ENCODE results near the gene DBH. TPM values are rescaled to one million over a fixed set of nuclear protein-coding genes. Genes with fewer than 3 reads are reported as not detected.

The DBH gene
- total and polyA plus RNA-seq, 10 of the 15 experiments (the other 5 are each of a cell fraction or from before 2014, with no cell fraction given) = not detected

- TF ChIP-seq CBFB (IDR thresholded peaks at IDR 0.05; ENCODE audit: low read depth) = no peak
- TF ChIP-seq PAX8 (IDR thresholded peaks at IDR 0.05) = no peak
- TF ChIP-seq E4F1 (IDR thresholded peaks at IDR 0.05; ENCODE audit: borderline replicate concordance, partially characterized antibody) = no peak
- TF ChIP-seq, protein P1, sequence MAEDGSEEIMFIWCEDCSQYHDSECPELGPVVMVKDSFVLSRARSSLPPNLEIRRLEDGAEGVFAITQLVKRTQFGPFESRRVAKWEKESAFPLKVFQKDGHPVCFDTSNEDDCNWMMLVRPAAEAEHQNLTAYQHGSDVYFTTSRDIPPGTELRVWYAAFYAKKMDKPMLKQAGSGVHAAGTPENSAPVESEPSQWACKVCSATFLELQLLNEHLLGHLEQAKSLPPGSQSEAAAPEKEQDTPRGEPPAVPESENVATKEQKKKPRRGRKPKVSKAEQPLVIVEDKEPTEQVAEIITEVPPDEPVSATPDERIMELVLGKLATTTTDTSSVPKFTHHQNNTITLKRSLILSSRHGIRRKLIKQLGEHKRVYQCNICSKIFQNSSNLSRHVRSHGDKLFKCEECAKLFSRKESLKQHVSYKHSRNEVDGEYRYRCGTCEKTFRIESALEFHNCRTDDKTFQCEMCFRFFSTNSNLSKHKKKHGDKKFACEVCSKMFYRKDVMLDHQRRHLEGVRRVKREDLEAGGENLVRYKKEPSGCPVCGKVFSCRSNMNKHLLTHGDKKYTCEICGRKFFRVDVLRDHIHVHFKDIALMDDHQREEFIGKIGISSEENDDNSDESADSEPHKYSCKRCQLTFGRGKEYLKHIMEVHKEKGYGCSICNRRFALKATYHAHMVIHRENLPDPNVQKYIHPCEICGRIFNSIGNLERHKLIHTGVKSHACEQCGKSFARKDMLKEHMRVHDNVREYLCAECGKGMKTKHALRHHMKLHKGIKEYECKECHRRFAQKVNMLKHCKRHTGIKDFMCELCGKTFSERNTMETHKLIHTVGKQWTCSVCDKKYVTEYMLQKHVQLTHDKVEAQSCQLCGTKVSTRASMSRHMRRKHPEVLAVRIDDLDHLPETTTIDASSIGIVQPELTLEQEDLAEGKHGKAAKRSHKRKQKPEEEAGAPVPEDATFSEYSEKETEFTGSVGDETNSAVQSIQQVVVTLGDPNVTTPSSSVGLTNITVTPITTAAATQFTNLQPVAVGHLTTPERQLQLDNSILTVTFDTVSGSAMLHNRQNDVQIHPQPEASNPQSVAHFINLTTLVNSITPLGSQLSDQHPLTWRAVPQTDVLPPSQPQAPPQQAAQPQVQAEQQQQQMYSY (CRISPR knock-in tag; IDR thresholded peaks at IDR 0.05) = no peak
- no peak for TF ChIP-seq CEBPB (IDR thresholded peaks at IDR 0.05; ENCODE audit: borderline replicate concordance in 1 of 2, low read depth in 2 of 2, low read length in 2 of 2)
- TF ChIP-seq, protein P2, sequence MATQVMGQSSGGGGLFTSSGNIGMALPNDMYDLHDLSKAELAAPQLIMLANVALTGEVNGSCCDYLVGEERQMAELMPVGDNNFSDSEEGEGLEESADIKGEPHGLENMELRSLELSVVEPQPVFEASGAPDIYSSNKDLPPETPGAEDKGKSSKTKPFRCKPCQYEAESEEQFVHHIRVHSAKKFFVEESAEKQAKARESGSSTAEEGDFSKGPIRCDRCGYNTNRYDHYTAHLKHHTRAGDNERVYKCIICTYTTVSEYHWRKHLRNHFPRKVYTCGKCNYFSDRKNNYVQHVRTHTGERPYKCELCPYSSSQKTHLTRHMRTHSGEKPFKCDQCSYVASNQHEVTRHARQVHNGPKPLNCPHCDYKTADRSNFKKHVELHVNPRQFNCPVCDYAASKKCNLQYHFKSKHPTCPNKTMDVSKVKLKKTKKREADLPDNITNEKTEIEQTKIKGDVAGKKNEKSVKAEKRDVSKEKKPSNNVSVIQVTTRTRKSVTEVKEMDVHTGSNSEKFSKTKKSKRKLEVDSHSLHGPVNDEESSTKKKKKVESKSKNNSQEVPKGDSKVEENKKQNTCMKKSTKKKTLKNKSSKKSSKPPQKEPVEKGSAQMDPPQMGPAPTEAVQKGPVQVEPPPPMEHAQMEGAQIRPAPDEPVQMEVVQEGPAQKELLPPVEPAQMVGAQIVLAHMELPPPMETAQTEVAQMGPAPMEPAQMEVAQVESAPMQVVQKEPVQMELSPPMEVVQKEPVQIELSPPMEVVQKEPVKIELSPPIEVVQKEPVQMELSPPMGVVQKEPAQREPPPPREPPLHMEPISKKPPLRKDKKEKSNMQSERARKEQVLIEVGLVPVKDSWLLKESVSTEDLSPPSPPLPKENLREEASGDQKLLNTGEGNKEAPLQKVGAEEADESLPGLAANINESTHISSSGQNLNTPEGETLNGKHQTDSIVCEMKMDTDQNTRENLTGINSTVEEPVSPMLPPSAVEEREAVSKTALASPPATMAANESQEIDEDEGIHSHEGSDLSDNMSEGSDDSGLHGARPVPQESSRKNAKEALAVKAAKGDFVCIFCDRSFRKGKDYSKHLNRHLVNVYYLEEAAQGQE (IDR thresholded peaks at IDR 0.05; ENCODE audit: low read depth, low read length) = no peak
- TF ChIP-seq YY1 (IDR thresholded peaks at IDR 0.05; ENCODE audit: low read depth, low read length) = no peak
- TF ChIP-seq ZNF217 (IDR thresholded peaks at IDR 0.05) = no peak
- no peak for TF ChIP-seq EP300 (IDR thresholded peaks at IDR 0.05; ENCODE audit: borderline replicate concordance in 1 of 2, control insufficient read depth in 1 of 2, low read depth in 2 of 2, low read length in 2 of 2)
- no peak for TF ChIP-seq STAT1 (conservative IDR thresholded peaks at IDR 0.05)
Observed at GRCh38 chr9:133686642-133687575, 50.7 kb downstream of the DBH start (continued).
